SHP77 (cell line): ENCODE results near the gene DIP2C.
A peak's percentile ranks its signal among the peaks of the same experiment; 100 is the strongest.
"Not testable (repeated sequence)": the region's sequence is repeated elsewhere in the genome, so short reads cannot be mapped to it uniquely, and the experiment has no call there.

ENCODE experiments used
- DNase-seq, 2 experiments: peaks; one replicate each; lab custom pipeline; 2025; lab: John Stamatoyannopoulos, UW

Gene DIP2C, protein sequence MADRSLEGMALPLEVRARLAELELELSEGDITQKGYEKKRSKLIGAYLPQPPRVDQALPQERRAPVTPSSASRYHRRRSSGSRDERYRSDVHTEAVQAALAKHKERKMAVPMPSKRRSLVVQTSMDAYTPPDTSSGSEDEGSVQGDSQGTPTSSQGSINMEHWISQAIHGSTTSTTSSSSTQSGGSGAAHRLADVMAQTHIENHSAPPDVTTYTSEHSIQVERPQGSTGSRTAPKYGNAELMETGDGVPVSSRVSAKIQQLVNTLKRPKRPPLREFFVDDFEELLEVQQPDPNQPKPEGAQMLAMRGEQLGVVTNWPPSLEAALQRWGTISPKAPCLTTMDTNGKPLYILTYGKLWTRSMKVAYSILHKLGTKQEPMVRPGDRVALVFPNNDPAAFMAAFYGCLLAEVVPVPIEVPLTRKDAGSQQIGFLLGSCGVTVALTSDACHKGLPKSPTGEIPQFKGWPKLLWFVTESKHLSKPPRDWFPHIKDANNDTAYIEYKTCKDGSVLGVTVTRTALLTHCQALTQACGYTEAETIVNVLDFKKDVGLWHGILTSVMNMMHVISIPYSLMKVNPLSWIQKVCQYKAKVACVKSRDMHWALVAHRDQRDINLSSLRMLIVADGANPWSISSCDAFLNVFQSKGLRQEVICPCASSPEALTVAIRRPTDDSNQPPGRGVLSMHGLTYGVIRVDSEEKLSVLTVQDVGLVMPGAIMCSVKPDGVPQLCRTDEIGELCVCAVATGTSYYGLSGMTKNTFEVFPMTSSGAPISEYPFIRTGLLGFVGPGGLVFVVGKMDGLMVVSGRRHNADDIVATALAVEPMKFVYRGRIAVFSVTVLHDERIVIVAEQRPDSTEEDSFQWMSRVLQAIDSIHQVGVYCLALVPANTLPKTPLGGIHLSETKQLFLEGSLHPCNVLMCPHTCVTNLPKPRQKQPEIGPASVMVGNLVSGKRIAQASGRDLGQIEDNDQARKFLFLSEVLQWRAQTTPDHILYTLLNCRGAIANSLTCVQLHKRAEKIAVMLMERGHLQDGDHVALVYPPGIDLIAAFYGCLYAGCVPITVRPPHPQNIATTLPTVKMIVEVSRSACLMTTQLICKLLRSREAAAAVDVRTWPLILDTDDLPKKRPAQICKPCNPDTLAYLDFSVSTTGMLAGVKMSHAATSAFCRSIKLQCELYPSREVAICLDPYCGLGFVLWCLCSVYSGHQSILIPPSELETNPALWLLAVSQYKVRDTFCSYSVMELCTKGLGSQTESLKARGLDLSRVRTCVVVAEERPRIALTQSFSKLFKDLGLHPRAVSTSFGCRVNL (N-terminal part only)

DNA sequence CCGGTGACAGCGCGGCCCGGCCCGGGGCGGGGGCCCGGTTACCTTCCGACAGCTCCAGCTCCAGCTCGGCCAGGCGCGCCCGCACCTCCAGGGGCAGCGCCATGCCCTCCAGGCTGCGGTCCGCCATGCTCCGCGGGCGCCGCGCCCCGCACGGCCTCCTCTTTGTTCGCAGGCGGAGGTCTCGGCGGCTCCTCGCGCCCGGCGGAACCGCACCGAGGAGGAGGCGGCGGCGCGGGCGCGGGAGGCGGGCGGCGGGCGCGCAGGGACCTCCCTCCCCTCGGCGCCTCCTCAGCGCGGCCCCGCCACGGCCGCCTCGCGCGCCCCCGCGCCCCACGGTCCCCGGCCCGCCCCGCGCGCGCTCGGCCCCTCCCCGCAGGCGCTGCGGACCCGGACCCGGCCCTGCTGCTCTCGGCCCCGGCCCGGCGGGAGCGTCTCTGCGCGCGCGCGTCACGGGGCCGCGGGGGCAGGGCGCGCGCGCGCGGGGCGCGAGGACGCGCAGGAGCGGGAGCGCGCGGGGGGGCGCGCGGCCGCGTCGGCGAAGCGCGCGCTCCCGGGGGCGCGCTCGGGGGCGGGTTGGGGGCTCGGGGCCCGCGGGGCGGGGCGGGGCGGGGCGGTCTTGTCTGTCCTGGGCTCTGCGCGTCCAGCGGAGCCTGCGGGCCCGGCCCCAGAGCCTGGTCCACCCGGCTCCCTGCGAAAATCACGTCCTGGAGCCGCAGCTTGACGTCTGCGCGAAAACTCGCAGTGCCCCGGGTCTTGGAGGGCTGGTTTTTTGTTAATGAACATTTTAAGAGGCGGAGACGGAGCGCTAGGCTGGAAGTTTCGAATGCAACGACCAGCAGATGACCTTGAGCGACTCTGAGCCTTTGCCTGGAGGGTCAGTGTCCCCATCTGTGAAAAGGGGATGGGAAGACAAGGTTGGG, at the start of gene DIP2C:
DIP2C (minus strand) TSS at position 217 of the 920 bp plus-strand sequence; CDS start at position 127, 90 bp downstream.
- DNase-seq = peak; percentile 50 to 63

DNA sequence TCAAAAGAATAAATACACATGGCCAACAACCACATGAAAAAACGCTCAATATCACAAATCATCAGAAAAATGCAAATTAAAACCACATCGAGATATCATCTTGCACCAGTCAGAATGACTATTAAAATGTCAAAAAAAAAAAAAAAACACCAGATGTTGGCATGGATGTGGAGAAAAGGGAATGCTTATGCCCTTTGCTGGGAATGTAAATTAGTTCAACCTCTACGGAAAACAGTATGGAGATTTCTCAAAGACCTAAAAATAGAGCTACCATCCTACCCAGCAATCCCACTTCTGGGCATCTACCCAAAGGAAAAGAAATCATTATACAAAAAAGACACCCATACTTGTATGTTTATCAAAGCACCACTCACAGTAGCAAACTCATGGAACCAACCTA, 45.0 kb upstream of the DIP2C start:
- DNase-seq = no peak

DNA sequence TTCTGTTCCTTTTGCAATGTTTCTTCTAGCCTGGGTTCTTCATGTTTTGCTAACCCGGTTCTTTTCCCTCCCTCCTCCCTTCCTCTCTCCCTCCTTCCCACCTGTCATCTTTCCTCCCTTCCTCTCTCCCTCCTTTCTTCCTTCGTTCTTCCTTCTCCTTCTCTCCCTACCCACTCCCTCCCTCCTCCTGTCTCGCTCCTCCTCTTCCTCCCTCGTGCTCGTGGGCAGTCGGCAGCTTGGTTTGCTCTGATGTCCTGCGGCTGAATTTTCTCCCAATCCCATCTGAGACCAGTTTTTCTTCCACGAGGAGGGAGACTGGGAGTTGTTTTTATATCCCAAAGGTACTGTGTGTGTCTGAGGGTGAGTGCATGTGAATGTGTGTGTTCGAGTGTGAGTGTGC, 43.6 kb upstream of the DIP2C start:
- no peak for DNase-seq

DNA sequence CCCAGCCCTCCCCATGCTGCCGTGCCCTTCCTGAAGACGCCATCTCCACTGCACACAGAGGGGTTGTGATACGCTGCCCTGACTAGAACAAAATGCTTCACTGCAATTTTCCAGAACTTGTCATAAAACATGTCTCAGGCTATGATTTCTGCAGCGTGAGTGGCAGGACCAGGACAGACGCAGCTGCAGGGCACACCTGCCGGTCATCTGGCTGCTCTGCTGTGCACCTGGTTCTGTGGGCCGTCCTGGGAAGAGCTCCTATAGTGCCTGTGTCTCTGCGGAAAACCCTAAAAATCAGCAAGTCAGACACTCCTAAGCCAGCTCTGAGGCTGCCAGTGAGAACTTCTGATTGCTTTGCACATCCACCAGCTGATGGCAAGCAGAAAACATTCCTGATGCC, 39.7 kb upstream of the DIP2C start:
- no peak for DNase-seq

DNA sequence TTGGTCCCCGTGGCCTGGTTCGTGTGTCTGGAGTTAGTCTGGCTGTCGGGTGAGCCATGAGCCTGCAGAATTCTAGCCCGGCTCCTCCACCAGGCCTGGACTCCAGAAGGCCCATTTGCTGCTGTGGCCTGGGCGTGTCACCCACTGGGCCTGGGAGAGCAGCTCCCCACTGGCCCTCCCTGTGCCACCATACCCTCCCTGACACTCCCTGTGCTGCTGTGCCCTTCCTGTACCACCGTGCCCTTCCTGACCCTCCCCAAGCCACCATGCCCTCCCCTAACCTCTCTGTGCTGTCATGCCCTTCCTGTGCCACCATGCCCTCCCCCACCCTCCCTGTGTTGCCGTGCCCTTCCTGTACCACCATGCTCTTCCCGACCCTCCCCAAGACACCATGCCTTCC, 39.1 kb upstream of the DIP2C start:
- DNase-seq = no peak

DNA sequence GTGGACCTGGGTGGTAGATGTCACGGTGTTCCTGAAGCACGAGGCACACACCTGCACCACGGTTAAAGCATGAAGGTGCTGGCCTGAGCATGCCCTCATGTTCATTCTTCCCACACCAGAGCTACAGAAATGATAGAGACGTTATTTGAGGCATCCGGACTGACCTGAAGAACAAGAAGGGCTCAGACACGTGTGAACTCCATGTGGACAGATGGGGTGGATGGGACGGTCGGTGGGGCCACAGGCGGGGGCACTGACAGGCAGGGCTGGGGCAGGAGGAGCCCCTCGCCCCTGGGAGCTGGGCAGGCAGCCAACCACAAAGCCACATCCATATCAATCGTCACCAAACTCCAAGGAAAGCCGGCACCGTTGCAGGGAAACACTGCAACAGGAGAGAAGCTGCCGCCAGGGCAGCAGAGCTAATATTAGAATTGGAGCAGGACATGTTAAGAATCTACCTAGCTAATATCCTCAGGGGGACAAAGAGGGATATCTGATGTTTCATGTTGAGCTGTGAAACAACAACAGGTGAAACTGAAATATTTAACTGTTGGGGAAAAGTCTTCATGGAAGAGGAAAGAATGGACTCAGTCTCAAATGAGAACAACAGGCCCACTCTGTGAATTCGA, 37.8 kb upstream of the DIP2C start:
- DNase-seq = no peak

DNA sequence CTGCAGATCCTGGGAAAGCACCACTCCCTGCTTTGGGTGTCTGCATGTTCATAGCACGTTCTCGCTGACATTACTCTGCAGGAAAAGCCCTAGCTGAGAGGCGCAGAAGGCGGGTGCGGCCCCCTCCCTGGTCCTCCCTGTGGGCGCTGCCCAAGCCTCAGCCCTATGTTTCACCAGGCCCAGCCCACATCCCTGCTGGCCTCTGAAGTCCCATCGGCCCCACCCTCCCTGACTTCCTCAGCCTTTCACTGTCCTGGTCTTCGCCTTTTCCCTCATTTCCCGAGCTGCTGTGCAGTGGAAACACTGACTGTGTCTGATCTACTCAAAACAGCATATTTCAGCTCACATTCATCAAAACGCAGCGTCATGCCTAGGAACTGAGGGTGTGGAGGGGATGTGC, 36.3 kb upstream of the DIP2C start:
- no peak for DNase-seq

DNA sequence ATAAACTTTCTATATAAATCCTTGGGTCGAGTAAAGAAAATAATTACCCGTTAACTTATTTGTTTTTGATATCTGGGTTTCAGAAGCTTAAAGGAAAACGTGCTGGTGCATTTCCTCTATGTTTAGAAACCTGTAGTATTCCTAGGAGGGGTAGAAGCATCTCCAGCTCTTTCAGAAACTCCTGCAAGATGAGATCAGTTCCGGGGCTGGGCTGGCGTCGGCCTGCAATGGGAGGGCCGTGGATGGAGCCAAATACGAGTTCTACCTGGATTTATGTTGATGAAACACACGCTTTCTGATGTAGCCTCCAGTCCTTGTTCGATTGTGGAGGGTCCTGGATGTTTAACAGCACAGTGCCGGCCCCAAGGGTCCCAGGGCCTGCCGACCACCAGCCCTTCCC, 35.8 kb upstream of the DIP2C start:
- DNase-seq = no peak

DNA sequence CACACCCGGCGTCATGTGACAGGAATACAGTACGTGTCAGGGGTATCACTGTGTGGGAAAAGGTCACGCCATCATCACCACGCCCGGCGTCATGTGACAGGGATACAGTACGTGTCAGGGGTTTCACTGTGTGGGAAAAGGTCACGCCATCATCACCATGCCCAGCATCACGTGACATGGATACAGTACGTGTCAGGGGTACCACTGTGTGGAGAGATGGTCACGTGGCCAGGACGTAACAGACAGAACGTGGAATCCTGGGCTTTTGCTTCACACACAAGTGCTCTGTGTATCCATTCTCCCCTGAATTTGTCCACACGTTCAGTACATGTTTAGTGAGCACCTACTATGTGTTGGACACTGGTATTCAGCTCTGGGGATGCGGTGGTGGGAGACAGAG, 34.5 kb upstream of the DIP2C start:
- no peak for DNase-seq

DNA sequence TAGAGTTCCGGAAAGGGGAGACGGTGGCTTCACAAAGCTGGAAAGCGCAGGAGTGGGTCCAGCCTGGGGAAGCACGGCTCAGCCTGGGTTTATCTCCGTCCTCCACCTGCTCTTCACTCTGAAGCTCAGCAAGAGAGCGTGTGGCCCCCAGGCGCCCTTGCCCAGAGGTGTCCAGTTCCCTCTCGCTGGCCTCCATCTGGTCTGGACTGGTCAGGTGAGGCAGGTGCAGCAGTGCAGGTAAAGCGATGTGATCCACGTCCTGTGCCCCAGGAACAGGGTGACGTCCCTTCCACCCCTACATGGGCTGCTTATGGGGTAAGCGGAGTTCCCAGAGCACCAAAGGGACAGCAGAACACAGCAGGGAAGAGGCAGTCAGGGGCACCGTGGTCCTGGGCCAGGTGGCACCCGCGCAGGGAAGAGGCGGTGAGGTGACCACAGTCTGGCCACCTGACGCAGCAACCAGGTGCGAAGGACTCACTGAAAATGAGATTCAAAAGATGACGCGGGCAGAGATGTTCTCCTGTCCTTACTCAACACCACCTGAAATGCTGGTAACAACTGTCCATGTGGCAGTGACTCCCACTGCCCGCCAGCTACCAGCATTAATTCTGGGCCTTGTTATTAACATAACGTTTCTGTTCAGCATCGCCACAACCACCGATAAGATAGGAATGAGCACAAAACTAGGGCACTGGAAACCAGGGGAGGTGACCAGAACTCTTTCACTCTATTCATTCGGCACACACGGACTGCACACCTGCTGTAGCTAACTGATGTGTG, 33.0 kb upstream of the DIP2C start:
- no peak for DNase-seq

DNA sequence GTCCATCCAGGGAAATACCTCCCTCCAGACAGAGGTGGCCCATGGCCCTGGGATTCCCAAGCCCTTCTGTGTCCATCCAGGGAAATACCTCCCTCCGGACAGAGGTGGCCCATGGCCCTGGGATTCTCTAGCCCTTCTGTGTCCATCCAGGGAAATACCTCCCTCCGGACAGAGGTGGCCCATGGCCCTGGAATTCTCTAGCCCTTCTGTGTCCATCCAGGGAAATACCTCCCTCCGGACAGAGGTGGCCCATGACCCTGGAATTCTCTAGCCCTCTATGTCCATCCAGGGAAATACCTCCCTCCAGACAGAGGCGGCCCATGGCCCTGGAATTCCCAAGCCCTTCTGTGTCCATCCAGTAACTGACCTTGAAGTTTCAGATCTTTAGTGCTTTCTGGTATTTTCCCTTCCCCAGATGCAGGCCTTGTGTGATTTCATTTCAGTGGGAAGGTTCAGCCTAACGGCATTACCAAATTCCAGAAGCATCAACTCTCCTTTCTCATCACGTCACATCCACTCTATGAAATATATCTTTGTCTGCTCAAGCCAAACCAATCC, 28.8 kb upstream of the DIP2C start:
- no peak for DNase-seq

DNA sequence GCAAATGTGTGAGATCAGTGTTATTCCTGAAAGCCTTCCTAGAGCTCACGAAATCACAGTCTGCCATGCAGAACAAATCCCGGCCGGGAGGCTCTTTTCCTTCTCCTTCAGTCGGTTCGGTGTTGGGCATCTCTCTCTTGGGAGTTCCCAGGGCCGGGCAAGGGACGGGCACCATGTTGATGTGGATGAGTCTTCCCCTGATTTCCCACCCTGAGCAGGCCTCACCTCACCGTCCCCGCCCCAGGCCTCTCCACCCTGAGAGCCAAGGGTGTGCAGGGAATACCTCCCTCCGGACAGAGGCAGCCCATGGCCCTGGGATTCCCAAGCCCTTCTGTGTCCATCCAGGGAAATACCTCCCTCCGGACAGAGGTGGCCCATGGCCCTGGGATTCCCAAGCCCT, 28.0 kb upstream of the DIP2C start:
- no peak for DNase-seq

DNA sequence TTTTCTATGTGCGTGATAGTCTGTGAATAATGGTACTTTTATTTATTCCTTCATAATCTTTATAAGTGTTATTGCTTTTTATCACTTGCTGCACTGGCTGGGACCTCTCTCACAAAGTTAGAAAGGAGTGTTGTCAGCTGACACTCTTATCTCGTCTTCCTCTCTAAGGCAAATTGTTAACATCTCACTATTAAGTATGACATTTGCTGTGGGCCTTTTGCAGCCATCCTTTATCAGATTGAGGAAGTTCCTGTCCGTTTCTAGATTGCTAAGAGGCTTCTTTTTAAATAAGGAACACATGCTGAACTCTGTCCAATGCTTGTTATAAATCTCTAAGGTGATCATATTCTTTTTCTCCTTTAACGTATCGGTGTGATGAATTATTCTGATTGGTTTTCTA, 27.4 kb upstream of the DIP2C start:
- DNase-seq = no peak

DNA sequence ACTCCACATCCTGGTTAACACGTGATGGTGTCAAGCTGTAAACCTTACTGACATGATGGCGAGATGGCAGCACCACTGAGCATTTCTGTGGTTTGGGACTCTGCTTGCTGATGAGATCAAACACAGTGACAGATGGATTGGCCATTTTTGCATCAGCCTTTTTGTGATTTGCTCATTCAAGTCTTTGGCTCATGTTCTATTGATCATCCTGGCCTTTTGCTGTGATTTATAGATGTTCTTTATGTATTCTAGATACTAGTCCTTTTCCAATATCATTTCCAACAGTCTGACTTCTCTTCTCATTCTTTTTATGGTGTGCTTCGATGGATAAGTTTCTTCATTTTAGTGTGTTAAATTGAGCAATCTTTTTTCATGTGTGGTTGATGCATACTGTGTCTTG, 24.7 kb upstream of the DIP2C start:
- no peak for DNase-seq

DNA sequence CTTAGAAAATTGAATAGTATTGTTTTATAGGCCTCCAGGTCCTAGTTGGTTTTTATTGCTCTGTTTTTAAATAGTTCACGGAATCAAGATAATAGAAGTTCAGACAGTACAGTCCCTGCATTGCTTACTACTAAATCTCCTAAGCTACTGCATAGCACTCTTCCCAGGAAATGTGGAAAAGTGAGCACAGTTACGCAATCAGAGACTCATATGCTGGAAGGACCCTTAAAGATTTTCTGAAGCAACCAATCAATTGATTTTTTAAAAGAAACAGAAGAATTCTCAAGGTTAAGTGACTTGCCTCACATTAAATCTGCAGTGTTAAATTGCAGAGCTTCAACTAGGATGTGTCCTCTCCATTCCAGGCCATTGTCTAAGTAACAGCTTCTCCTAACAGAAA, 23.1 kb upstream of the DIP2C start:
- DNase-seq = no peak

DNA sequence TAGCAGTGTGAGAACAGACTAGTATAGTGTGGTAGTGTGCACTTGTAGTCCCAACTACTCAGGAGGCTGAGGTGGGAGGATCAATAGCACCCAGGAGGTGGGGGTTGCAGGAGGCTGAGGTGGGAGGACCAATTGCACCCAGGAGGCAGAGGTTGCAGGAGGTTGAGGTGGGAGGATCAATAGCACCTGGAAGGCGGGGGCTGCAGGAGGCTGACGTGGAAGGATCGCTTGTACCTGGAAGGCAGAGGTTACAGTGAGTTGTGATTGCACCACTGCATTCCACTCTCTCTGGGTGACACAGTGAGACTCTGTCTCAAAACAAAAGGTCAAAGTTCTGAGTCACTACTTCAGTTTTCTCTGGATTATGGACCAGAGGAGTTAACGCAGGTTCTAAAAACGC, 22.6 kb upstream of the DIP2C start:
- DNase-seq = no peak

DNA sequence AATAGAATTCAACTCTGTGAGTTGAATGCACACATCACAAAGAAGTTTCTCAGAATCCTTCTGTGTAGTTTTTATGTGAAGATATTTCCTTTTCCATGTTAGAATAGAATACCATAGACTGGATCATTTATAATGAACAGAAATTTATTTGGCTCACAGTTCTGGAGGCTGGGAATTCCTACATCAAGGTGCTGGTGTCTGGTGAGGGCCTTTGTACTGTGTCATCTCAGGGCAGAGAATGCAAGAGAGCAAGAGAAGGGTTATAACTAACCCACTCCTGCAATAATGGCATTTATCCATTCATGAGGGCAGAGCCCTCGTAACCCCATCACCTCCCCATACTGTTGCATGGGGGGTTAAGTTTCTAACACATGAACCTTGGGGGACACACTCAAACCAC, 18.4 kb upstream of the DIP2C start:
- DNase-seq = no peak

DNA sequence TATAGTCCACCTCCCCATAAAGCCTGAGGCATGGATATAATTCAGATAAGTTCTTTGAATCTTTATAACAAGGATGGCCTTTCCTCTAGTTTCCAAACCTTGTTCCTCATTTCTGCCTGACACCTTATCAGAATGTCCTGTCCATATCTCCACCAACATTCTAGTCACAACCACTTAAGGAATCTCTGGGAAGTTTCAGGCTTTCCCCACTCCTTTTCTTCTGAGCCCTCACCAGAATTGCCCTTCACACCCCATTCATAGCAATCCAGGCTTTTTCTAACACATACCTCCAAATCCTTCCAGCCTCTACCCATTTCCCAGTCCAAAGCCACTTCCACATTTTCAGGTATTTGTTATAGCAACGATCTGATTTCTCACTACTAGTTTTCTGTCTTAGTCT, 18.0 kb upstream of the DIP2C start:
- DNase-seq = no peak

DNA sequence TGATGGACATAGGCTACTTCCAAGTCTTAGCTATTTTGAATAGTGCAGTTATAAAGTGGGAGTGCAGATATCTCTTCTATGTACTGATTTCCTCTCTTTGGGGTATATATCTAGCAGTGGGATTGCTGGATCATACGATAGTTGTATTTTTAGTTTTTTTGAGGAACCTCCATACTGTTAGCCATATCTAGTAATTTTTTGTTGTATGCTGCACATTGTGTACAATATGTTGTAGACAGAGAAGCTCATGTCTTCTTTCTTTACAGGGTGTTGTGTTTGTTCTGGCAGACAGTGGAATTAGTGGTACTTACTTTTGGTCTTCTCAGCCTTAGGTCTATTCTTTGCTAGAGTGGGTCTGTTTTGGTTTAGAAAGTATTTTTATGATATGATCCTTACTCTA, 13.7 kb upstream of the DIP2C start:
- DNase-seq = no peak

DNA sequence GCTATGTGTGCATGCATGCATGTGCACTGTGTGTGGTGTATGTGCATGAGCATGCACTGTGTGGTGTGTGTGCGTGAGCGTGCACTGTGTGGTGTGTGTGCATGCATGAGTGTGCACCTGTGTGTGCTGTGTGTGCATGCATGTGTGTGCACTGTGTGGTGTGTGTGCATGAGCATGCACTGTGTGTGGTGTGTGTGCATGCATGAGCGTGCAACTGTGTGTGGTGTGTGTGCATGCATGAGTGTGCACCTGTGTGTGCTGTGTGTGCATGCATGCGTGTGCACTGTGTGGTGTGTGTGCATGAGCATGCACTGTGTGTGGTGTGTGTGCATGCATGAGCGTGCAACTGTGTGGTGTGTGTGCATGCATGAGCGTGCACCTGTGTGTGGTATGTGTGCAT, 10.7 kb upstream of the DIP2C start:
- DNase-seq = not testable (repeated sequence)
